Activated CD4-positive, alpha-beta T cell treated with anti-CD3 and anti-CD28 coated beads for 1 hour (primary cell): ENCODE data around the gene GNAZ.

Experiments
- DNase-seq: peaks from one replicate; pipeline ENCODE4 v3.0.0-alpha.2; 2020

Gene GNAZ

DNA sequence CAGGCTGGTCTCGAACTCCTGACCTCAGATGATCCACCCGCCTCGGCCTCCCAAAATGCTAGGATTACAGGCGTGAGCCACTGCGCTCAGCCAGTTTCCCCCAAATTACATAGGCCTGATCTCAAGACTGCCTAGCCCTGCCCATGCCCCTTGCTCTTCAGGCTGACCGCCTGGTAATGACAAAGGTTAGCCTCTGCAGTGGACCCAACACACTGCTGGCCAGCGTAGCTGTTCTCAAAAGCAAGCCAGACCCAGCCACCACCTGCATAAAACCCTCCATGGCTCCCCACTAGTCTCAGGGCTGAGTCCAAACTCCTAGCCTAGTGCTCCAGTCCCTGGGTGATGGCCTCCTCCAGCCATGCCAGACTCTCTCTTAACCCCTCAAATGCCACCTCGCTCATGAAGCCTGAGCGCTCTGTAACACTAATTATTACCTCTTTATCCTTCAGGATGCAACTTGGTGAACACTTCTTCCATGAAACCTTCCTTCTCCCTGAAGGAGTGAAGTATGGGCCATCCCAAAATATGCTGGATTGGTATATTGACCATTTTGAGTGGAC, 72.3 kb downstream of the GNAZ start:
- DNase-seq, result no peak

DNA sequence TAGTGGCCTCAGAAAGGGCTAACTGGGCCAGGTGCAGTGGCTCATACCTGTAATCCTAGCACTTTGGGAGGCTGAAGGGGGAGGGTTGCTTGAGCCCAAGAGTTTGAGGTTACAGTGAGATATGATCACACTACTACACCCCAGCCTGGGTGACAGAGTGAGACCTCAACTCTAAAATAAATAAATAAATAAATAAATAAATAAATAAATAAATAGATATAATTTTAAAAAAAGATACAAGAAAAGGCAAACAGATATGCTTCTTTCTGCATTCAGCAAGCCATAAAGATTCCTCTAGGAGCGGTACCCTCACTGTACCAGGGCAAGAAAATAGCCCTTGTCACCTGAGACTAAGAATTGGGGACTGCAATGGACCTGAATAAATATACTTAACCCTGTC, 72.8 kb downstream of the GNAZ start:
- DNase-seq, result no peak

DNA sequence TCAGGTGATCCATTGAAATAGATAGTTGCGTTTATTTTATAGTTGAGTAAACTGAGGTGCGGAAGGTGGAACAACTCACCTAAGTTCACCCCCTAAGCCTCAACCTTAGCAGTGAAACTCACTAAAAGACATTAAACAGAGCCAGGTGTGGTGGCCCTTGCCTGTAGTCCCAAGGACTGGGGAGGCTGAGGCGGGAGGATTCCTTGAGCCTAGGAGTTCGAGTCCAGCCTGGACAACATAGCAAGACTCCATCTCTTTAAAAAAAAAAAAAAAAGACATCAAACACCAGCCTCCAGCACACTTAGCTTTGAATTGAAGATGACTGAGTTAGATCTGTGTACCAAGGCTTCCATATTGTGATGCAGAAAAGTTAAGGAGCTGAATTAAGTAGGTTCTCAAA, 74.1 kb downstream of the GNAZ start:
- no peak for DNase-seq

DNA sequence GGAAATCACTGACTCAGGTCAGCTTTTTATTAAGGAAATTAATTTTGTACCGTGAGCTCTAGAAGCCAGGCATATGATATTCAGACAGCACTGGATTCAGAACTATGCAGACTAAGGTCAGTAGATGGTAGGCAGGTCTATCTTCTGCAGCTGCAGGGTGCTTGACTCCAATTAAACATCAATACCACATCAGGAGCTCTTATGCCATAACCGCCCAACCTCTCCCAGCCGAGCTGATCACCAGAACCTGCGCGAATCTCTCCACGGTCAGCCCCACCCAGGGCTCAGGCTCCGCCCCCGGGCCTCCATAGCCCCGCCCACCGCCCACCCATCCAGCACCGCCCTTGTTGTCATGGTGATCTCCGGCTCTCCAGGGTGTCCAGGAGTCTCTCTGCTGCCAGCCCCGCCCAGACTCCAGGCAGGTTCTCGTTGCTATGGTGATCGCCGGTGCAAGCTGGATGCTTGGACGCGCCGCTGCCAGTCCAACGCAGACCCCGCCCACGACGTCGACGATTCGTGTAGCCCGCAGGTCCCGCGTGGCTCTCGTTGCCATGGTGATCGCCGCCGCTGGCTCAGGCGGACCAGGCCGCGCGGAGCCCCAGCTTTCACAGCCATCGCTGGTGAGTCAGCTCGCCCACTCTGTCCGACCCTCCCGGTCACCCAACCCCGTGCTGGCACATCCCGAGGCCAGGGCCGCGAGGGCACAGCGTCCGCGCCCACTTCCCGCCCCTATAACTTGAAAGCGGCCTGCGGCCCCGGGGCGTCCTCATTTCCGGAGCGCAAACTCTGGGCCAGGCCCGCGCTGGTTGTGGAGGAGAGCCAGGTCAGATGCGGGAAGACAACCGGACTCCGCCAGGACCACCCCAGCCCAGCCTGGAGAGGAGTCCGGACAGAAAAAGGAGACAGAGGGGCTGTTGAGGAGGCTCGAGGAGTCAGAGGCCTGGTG, 74.9 kb downstream of the GNAZ start, which contains the start of gene RAB36:
TSS of gene RAB36 (plus strand) at position 546 of the 946 bp plus-strand sequence. CDS start 1,140 bp downstream, outside the sequence.
- DNase-seq, result peak; percentile 77

DNA sequence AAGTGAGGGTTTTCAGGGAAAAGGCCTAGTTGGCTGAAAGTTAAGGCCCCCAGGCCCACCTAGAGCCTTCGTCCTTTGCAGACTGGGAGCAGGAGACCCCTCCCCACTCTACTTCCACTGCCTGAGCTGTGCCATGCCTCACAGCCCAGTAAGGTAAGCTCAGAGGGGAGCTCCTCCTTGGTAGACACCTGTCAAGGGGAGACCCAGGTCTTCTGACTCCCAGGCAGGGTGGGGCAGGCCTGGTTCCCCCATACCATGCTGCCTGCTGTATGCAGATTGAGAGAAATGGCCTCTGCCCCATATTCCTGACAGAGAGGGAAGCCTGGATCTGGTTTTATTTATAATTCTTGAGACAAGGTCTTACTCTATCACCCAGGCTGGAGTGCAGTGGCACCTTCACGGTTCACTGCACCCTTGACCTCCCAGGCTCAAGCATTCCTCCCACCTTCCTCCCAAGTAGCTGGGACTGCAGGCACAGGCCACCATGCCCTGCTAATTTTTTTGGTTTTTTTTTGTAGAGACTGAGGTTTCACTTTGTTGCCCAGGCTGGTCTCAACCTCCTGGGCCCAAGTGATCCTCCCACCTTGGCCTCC, 75.7 kb downstream of the GNAZ start:
- no peak for DNase-seq

DNA sequence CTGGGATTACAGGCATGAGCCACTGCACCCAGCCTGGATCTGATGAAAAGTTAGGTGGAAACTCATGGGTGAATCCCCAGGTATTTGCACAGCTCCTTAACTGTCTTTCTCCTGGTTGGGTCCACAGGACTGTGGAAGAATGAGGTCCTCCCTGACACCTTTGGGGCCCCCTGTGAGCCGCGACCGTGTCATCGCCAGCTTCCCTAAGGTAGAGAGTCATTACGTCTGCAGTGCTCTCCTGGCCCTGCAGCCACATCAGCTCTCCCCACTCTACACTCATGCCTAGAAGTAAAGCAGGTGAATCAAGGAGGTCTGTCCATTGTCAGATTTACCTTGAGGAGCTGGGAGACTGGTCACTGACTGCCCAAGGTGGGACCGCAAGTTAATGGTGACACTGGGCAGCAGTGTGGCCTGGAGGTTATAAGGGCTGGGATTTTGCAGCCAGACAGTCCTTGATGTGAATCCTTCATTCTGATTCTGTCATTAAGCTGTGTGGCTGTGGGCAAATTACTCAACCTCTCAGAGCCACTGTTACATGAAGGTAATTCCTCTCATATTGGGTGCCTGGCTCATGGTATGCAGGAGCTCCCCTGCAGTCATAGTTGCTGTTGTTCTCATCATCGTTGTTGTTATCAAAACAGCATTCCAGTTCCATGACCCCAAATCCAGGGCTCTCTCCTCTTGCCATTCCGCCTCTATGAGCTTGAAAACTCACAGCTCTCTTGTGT, 76.3 kb downstream of the GNAZ start:
- no peak for DNase-seq

DNA sequence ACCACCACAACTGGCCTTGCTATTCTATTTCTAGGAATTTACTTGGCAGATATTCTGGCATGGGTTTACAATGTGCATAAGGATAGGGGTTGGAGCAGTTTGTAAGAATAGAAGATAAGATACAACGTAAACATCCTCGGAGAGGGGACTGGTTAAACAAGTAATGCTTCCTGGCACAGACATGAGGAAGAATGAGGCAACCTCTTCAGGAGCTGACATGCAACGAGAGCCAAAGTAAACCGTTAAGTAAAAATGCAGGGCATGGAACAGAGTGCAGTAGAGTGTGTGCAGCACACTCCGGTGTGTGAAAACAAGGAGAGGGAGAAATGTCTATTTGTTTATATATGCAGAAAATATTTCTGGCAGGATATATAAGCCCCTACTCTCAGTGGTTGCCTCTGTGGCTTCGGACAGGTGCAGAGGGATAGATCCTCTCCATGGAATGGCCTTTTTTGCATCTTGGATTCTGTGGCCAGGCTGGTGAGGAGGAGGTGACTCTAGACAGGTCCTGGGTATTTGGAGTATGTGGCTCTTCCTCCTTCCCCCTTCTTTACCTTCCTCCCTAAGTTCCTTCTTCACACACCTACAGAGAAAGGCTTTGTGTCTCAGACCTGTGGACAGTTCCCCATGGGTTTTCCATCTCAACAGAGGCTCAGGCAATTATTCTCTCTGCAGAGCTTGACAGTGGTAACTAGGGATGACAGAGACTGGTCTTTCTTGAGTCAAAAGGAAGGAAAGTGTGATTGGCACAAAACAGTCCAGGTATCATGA, 77.5 kb downstream of the GNAZ start:
- no peak for DNase-seq

DNA sequence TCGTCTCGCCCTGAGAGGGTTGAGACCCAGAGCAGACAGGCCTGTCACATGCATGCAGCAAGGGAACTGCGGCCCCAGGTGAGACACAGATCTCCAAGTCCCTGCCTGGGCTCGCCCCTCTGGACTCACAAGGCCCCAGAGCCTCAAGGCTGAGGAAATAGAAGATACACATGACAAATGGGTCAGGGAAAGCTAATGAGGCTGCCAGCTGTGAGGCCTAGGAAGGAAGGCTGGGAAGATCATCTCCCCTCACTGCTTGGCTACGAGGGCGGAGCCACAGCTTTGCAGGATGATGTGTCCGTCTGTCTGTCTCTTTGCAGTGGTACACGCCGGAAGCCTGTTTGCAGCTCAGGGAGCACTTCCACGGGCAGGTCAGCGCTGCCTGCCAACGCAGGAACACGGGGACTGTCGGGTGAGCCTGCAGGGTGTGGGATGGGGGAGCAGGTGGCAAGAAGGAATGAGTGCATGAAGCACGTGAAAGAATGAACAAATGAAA, 79.5 kb downstream of the GNAZ start:
- DNase-seq, result no peak

DNA sequence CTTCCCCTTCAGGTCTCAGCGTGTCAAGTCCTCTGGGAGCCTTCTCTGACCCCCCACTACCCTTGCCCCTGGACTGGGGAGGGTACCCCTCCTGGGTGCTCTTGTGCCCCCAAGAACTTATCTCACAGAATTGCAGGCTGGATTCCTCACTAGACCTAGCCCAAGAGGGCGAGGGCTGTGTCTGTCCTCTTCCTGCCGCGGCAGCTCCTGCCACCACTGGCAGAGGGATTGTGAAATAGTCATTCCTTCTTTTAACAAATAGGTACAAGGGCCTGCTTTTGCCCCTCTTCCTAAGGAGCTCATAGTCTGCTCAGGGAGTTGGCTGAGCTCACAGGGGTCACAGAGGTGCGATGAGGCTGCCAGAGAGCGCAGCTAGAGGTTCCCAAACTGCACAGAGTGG, 80.4 kb downstream of the GNAZ start:
- no peak for DNase-seq

DNA sequence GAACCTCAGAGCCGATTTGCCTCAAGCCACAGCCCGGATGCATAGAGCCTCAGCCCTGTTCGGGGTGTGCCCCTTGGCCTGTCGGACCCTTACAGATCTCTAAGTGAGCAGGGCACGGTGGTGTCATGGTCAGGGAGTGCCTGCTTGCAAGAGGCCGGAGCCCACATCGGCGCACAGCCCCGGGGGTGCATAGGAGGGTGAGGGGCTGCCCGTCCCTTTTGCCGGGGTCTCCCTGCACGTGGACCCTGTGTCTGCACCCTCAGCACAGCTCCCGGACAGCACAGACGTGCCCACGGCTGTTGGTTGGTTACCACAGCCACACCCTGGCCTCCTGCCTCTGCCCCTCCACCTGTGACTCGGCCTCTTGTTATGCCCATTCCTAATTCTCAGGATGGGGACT, 81.5 kb downstream of the GNAZ start:
- no peak for DNase-seq

DNA sequence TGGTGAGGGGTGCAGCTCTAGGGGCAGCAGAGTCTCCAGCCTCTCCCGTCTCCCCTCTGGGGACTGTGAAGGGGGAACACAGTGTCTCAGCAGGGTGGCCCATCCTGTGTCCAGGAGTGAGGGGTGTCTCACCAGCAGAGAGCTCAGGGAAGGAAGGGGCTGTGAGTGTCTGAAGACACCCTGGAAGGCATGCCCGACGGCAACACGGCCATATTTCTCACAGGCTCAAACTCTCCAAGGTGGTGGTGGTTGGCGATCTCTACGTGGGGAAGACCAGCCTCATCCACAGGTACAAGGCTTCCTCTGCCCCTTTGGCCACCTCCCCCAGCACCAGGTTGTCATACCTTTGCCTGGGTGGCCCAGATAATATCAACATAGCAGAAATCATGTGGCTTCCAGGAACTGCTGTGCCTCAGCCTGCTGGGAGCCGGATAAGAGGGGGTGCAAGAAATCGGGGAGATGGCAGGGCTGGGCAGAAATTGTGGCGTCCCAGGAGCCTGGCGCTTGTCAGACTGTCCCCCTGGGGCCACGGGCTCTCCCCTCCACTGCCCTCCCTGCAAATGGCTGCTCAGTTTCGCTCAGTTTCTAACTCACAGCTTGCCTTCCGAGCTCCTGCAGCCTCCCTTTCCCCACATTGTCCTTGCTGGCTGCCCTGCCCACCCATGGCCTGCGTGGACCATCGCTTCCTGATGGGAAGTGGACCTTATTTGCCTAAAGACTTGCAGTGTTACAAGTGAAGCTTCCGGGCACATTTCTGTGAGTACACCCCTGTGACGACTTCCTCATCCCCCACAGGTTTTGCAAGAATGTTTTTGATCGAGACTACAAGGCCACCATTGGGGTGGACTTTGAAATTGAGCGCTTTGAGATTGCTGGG, 82.2 kb downstream of the GNAZ start:
- no peak for DNase-seq

DNA sequence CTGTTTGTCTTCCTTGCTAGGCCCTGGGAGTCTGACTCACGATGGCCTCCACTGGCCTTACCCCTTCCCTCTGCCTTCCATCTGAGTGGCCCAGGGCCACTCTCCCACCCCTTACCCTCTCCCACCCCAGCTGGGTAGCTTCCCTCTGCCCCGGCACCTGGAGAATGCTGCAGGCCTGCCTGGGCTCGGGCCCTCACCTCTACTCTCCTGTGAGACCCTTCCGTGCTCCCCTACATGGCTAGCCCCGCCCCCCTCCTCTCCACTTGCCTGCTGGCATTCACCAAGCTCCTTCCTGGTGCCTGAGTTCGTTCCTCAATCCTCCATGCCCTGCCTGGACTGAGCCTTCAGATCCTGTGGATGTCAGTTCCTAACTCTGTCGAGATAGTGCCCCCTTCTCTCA, 83.7 kb downstream of the GNAZ start:
- DNase-seq, result no peak

DNA sequence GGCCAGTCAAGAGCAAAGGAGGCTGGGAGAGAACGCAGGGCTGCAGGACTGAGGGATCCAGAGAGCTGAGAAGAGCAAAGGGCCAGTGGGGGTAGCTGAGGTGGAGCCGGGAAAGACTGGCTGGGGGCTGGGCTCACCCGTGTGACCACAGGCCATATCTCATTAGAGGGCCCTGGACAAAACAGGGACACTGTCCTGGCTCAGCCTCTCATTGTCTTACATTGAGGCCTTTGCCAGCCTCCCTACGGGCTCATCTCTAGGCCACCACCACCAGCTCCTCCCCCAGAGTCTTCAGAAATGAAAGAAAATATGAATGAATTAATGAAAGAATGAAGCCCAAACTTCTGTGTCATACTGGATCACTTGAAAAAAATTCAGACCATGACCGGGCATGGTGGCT, 84.1 kb downstream of the GNAZ start:
- DNase-seq, result no peak

DNA sequence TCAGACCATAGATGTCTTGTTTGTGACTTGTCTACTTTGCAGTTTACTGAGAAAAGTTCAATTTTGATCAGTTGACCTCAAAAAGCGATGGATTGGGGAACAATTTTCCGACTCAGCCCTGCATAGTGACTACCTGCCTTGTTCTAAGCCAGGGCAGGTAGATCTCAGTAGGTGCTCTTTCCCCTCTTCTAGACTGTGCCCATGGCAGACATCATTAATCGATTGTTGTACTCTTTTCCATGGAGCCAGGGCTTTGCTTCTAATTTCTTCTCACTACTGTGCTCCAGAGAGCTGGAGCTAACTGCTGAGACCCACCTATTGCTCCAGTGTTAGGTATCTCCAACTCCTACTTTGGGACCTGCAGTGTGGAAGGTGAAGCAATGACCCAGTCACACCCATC, 84.8 kb downstream of the GNAZ start:
- DNase-seq, result no peak

DNA sequence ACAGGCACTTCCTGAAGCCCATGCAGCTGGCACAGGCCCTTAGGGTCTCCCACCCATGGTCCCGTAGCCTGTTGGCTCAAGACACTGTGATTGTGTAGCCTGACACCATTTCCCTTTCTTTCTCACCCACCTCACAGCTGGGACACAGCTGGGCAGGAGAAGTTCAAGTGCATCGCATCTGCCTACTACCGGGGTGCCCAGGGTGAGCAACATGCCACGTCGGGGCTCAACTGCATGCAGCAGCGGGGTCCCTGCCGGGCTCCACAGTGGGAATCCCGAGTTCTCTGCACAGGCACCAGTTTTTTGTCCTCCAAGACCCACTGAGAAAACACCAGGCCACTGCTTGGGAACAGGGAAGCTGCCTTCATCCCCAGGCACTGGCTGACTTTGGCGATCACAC, 85.5 kb downstream of the GNAZ start:
- DNase-seq, result no peak

DNA sequence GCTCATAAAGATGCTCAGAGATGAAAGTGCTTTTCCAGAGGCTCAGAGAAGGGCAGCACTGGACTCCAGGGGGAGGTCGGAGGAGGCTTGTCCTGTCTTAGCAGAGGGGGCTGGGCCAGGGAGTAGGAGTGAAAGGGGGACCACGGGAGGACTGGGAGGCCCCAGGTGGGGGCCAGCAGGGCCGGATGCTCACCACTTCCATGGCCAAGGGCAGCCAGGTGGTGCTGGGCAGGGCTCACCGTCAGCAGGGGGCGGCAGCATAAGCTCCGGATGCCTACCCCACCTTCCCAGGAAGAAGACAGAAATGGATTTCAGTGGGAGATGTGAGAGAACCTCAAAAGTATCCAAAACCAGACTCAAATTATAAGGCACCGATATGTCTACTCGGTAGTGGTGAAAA, 86.0 kb downstream of the GNAZ start:
- DNase-seq, result no peak

DNA sequence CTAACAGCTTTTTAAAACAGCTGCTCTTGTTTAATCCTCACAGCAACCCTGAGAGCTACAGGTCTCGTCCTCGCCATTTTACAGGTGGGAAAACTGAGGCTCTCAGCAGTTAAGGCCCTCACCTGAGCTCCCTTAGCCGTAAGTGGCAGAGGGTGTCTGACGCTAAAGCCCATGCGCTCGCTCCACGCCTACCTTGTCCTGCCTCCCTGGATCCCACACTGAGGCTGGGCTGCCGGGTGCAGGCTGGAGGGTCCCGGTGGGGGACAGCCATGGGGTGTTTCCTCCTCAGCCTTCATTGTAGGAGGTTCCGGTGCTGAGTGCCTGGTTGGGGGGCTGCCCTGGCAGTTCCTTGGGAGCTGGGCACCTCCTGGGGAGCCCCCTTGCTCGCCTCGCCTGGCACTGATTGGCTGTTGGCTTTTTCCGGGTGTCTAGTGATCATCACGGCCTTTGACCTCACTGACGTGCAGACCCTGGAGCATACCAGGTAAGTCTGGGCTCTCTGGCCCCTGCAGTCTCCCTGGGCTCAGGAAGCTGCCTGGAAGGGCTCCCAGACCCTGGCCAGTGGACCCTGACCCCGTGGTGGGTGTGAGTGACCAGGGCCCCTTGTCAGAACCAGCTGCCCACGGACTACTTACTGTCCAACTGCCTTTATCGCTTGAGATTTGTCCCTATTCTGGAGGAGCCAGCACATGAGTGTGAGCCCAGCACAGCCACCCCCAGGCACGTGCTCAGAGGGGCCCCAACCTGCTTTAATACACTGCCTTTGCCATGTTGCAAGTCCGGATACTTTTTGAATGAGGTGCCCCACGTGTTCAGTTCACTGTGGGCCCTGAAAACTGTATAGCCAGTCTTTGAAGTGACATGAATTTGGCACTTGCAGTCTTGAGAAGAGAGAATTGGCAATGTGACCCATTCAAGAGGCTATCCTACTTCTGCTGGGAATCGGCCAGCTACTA, 87.5 kb downstream of the GNAZ start:
- no peak for DNase-seq

DNA sequence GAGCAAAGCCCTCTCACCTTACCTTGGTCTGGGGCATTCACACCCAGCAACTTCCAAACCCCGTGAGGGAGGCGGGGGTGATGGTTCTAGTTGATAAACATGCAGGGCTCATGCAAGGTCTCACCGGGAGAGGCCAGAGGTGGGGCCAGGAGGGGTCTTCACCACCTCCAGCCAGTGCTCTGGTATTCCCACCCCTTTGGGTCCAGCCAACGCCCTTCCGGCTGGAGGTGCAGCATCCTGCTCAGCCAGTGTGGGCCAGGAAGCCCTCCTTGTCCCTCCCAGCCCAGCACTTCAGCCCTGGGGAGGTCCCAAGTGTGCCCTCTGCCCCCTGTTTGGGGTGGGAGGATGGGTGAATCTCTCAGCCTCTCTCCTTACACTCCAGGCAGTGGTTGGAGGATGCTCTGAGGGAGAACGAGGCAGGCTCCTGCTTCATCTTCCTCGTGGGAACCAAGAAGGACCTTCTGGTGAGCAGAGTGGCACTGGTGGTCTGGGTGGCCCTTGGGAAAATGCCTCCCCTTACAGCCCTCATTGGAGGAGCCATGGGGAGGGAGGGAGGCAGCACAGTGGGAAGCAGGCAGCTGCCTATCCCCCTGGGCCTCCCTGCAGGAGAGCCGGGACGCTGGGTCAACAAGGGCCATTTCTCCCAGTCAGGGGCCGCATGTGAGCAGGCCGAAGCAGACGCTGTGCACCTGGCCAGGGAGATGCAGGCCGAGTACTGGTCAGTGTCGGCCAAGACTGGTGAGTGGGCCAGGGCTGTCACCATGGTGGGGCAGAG, 88.4 kb downstream of the GNAZ start:
- no peak for DNase-seq

DNA sequence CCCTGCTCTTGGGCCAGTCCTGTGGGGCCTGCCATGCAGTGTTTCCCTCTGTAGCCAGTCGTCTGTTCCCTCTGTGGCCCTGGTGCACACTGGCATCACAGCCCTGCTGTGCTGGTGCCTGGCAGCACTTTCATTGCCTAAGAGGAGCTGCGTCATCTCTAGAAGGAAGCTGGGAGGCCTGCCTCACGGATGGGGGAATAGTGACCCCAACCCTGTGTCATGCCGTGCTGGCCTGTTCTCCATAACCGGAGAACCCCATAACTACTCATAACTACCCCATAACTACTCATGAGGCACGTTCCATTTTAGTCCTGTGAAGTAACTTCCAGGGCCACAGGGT, 88.9 kb downstream of the GNAZ start:
- DNase-seq, result no peak

DNA sequence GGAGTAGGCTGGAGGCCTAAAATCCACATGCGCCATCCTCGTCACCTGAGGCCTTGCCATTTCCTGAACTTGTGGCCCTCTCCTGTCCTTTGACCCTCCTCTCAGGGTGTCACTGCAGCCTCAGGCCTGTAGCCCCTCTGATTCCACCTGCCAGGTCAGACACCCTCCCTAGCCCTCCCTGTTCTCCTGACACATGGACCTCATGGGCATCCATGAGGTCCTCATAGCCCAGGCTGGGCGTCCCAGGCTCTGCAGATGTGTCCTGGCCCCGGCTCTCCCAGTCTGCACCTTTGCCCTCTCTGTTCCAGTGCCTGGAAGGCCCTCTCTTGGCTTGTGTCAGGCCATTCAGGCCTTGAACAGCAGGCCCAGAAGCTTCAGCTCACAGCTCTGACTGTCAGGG, 90.7 kb downstream of the GNAZ start:
- no peak for DNase-seq
